Mesodermal cell (in vitro differentiated cells): Measurements from ENCODE around the gene ASB5.
"Not testable (repeated sequence)": the region's sequence is repeated elsewhere in the genome, so short reads cannot be mapped to it uniquely, and the experiment has no call there.

Experiments used
- H3K27ac ChIP-seq: 2 replicates; pipeline ENCODE4 v1.7.0; 2013; ENCODE audit warnings: mild to moderate bottlenecking, low read depth, low read length, moderate library complexity; ENCODE audit not compliant: severe bottlenecking
- H3K36me3 ChIP-seq: 2 replicates; pipeline ENCODE4 v1.7.1; 2013; ENCODE audit warnings: mild to moderate bottlenecking, low read length, moderate library complexity; ENCODE audit not compliant: control insufficient read depth, insufficient read depth
- H3K4me1 ChIP-seq: one replicate; pipeline ENCODE4 v1.7.1; 2013; ENCODE audit warnings: mild to moderate bottlenecking, low read length; ENCODE audit not compliant: insufficient read depth, control insufficient read depth, poor library complexity, severe bottlenecking
- H3K4me3 ChIP-seq: 2 replicates; pipeline ENCODE4 v1.7.0; 2013; ENCODE audit warnings: low read length, control low read depth, mild to moderate bottlenecking; ENCODE audit not compliant: insufficient read depth, poor library complexity, severe bottlenecking; ENCODE audit errors: extremely low read depth
- H3K9me3 ChIP-seq: 2 replicates; pipeline ENCODE4 v1.7.1; 2013; ENCODE audit warnings: mild to moderate bottlenecking, low read length, moderate library complexity; ENCODE audit not compliant: control insufficient read depth
- WGBS, 2 experiments: methylation state at CpG; one replicate each; pipeline ENCODE4 v1.1.5; 2013; ENCODE audit warnings: missing lambda C conversion rate in 2 of 2; ENCODE audit not compliant: insufficient coverage in 2 of 2; 5-methylcytosine and 5-hydroxymethylcytosine counted together

Gene ASB5

DNA sequence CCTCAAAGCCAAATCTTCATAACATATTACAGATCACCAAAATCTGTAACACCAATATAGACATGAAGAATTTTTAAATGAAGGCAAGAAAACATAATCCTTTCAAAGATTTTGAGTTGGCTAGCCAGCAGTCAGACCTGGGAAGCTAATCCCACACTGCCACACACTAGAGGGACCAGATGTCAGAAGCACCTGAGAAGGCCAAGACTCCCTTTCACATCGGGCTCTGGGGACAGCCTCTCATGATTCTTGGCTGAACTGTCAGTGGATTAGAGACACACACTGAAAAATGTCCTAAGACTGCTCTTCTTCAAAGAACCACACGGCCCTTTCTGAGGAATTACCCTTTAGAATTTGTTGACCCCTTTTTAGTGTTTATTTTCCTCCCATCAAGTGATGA, 45.5 kb downstream of the ASB5 start:
- no peaks in the 10 kb centered on the region for H3K9me3 ChIP-seq
- no peak overlapping the region for H3K4me3 ChIP-seq
- WGBS, 2 experiments = 67 to 75% methylated on average over 1 to 2 of the region's 2 CpGs
- H3K27ac ChIP-seq = no peak overlapping the region
- H3K36me3 ChIP-seq = no peaks in the 10 kb centered on the region
- no peaks in the 10 kb centered on the region for H3K4me1 ChIP-seq

DNA sequence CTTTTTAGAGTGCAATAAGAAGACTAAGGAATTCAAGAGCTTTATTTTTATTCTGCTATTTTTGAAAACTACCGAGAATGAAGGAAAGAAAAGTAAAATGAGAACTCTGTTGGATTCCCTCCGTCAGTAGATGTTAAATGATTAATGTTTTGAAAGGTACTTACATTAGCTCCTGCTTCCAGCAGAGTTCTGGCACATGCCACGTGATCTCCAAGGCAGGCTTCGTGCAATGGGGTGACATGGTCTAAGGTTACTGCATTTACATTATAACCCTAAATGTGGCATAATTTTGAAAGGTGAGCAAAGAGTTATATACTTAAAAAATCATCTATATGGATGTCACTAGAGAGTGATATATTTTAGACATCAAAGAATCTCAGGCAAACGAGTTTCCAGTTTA, 46.9 kb downstream of the ASB5 start:
- Histone ChIP-seq H3K9me3 (no peaks in the 10 kb centered on the region), H3K4me1 (no peaks in the 10 kb centered on the region), H3K27ac (no peak overlapping the region), H3K36me3 (no peaks in the 10 kb centered on the region), H3K4me3 (no peak overlapping the region)
- 91 to 96% methylated on average over 2 to 3 of the region's 5 CpGs for WGBS, 2 experiments

DNA sequence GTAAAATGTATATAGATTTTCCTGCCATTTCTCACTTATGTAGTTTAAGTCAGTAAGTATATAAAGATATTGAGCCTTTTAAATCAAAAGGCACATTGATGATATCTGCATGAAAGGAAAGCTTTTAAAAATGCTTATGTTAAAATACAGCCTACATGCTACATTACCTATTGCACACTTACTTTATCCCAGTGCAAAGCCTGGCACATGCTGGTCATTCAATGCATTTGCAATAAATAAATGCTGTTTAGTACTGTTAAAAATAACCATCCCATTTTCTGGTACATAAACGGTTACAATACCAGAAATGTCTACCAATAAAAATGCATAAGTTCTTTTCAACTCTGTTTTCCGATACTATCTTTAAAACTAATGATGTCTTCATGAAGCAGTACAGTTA, 51.5 kb downstream of the ASB5 start:
- WGBS, 2 experiments = 80 to 93% methylated on average over 2 of the region's 2 CpGs
- Histone ChIP-seq H3K27ac (no peak overlapping the region), H3K9me3 (no peaks in the 10 kb centered on the region), H3K36me3 (no peaks in the 10 kb centered on the region), H3K4me1 (no peaks in the 10 kb centered on the region), H3K4me3 (no peak overlapping the region)

DNA sequence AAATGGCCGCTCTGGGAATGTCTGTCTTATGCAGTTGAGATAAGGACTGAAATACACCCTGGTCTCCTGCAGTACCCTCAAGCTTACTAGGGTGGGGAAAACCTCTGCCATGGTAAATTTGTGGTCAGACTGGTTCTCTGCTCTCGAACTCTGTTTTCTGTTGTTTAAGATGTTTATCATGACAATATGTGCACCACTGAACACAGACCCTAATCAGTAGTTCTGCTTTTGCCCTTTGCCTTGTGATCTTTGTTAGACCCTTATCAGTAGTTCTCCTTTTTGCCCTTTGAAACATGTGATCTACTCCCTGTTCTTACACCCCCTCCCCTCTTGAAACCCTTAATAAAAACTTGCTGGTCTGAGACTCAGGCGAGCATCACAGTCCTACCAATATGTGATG, 56.7 kb downstream of the ASB5 start:
- H3K36me3 ChIP-seq, H3K27ac ChIP-seq, H3K9me3 ChIP-seq, H3K4me3 ChIP-seq, H3K4me1 ChIP-seq: not testable (repeated sequence)
- WGBS, 2 experiments = 95 to 100% methylated on average over 1 to 2 of the region's 3 CpGs

DNA sequence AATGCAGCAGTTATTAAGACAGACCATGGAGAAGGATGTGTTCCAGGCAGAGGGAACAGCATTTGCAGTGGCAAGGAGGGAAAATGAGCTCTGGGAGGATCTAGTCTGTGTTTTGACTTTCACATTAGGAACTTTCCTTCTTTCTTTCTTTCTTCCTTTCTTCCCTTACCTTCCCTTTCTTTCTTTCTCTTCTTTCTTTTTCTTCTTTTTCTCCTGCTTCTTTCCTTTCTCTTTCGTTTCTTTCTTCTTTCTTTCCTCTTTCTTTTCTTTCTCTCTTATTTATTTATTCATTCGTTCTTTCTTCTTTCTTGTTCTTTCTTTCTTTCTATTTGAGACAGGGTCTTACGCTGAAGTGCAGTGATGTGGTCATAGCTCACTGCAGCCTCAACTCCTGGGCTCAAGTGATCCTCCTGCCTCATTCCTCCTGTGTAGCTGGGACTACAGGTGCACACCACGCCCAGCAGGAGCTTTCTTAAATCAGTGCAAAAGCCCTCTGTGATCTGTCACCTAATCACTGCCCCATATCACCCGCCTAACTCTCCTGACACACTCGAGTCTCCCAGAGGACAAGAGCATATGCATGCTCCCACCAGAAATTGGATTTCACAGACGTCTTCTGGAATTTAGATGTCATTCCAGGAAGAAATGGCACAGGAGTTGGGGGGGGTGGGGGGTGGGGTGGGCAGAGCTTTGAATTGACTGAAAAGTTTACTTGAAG, 58.3 kb downstream of the ASB5 start:
- H3K4me1 ChIP-seq = no peaks in the 10 kb centered on the region
- H3K36me3 ChIP-seq = no peaks in the 10 kb centered on the region
- no peak overlapping the region for H3K4me3 ChIP-seq
- no peaks in the 10 kb centered on the region for H3K9me3 ChIP-seq
- WGBS, 2 experiments = 86 to 92% methylated on average over 5 of the region's 7 CpGs
- H3K27ac ChIP-seq = no peak overlapping the region

DNA sequence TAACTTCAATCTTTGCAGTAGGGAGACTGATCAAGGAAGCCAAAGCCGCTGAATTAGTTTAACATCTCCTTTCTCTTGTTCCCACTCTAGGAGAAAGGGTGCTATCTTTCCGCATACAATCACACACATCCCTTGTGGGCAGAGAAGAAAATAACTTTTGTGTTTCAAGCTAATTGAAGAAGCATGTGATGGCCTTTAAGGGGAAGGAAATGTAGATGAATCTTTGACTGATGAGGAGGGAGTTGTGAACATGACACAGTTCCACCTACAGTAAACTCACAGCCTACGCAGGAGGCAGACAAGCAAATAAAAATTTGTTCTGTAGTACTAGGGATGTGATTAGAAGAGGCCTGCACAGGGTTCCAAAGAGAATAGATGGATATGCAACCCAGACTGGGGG, 58.9 kb downstream of the ASB5 start:
- no CpG with 5 or more reads among the region's 3 CpGs for WGBS, 2 experiments
- Histone ChIP-seq H3K9me3 (no peaks in the 10 kb centered on the region), H3K4me1 (peaks cover 4% of the 10 kb centered on the region), H3K4me3 (no peak overlapping the region), H3K27ac (no peak overlapping the region), H3K36me3 (no peaks in the 10 kb centered on the region)

DNA sequence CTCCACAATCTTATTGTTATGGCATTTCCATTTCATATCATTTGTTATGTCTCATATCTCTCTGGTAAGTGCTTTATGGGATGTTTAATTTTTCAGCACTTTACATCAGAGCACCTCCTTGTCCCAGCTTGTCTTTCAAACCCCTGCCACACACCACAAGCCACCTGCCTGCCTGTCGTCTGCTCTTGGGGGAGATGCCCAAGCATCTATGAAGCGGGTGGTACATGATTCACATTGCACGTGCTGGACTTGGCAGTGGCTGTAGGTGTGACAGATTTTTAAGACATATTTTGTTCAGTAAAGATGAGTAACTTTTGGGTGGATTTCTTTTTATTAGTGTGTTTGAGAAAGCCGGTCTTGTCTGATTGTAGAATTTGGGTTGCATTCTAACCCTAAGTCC, 59.5 kb downstream of the ASB5 start:
- Histone ChIP-seq H3K27ac (no peak overlapping the region), H3K36me3 (no peaks in the 10 kb centered on the region), H3K4me1 (peaks cover 4% of the 10 kb centered on the region), H3K9me3 (no peaks in the 10 kb centered on the region), H3K4me3 (no peak overlapping the region)
- WGBS, 2 experiments = 100% methylated on average over 2 to 3 of the region's 4 CpGs

DNA sequence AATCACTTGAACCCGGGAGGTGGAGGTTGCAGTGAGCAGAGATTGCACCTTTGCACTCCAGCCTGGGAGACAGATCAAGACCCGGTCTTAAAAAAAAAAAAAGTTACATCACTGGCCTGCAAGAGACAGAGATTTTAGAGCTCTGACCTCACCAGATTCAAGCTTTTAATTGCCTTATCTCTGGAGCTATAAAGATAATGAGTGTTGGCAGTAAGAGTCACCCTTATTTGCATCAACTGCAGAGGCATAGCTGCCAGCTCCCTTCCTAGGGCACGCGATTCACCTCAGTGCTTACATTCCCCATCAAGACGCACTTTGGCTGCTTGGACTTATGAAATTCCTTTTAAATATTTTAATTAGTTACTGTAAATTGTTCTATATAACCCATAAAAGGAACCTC, 61.2 kb downstream of the ASB5 start:
- H3K9me3 ChIP-seq = no peaks in the 10 kb centered on the region
- no peak overlapping the region for H3K4me3 ChIP-seq
- H3K4me1 ChIP-seq = peaks cover 4% of the 10 kb centered on the region
- H3K36me3 ChIP-seq = no peaks in the 10 kb centered on the region
- H3K27ac ChIP-seq = no peak overlapping the region
- WGBS, 2 experiments = 95 to 96% methylated on average over 2 of the region's 5 CpGs

DNA sequence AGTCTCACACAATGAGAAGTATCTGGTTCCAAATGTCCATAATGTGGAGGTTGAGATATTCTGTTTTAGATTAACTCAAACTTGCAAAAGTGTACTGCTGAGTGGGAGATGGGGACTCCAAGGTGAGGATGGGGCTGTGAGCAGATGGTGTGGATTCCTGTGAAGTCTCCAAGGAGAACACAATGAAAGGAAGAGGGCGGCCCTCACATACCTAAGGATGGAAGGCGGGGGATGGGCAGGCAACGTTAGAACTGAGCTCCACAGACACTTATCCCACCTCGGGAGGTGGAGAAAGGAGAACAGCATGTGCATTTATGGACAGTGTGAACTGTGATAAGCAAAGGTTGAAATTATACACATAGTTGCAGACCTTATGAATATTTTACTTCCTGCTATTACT, 63.7 kb downstream of the ASB5 start:
- 61 to 63% methylated on average over 3 of the region's 4 CpGs for WGBS, 2 experiments
- Histone ChIP-seq H3K4me3 (no peak overlapping the region), H3K4me1 (peaks cover 4% of the 10 kb centered on the region), H3K36me3 (no peaks in the 10 kb centered on the region), H3K27ac (no peak overlapping the region), H3K9me3 (peaks cover 3% of the 10 kb centered on the region)

DNA sequence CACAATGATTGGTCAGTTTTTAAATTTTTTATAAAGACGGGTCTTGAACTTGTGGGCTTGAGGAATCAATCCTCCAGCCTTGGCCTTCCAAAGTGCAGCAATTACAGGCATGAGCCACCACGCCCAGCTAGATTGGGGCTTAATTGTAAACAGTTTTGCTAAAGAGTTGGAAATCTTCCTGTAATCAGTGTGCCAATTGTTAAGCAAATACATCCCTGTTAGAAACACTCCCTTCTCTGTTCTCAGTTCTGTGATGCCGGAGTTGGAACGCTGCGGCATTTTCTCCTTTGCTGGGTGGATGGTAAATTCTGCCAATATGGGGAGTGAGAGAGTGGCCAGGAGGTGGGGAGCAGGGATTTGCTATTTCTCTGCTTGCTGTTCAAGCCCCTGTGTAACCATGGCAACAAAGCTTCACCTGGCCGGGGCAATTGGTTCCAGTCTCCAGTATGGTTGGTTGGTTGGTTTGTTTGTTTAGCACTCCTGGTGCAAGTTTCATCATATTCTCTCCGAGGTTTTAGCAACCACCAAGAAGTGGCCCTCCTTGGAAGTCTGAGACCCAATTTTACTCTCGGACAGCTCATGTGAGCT, 70.6 kb downstream of the ASB5 start:
- no peak overlapping the region for H3K4me3 ChIP-seq
- H3K36me3 ChIP-seq = no peaks in the 10 kb centered on the region
- peaks cover 3% of the 10 kb centered on the region for H3K9me3 ChIP-seq
- no peaks in the 10 kb centered on the region for H3K4me1 ChIP-seq
- WGBS, 2 experiments = 81 to 90% methylated on average over 4 to 6 of the region's 8 CpGs
- no peak overlapping the region for H3K27ac ChIP-seq

DNA sequence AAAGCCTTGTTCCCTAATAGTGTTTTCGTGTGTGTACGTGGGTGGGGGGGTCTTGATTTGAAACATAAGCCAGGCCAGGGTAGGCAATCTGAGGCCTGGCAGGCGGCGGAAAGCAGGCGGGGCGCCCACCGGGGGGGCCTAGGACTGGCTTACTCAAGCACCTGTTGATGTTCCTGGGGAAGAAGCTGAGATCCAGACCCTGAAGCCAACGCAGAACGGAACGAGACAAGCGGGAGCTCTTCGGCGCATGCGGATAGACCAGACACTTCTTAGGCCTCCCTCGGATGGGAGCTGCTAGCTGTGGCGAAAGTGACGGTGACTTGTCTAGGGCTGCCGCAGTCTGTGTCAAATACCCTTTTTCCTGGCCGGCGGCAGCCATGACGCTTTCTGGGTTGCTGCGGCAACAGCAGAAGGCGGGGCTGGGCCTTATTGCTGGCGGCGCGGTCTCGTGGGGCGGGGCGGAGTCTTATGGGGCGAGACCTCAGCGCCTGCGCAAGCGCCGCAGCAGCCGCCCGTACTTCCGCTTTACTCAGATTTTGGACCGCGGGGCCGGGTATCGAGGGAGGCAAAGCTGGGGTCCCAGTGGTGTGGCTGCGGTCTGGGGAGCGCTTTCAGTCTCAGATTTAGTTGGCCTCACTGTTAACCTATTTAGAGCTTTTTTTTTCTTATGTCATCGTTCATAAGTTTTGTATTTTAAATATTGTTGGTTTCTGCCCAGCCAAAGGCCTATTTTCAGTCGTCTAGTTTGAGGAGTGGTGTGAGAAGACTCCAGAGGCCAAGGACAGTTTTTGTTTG, 73.6 kb downstream of the ASB5 start, which contains the start of gene SPATA4:
Gene SPATA4, minus strand, starts transcription at position 402 of the 795 bp plus-strand sequence. Its CDS starts 23 bp downstream, at position 379.
- H3K4me1 ChIP-seq = no peaks in the 10 kb centered on the region
- H3K9me3 ChIP-seq = no peaks in the 10 kb centered on the region
- 3% methylated on average over 32 to 34 of the region's 45 CpGs for WGBS, 2 experiments
- no peaks in the 10 kb centered on the region for H3K36me3 ChIP-seq
- H3K27ac ChIP-seq = peak within 1 kb of the TSS; percentile 66
- H3K4me3 ChIP-seq = peak within 1 kb of the TSS; percentile 36
